HepG2 (cell line): ENCODE results near the gene GHRL. TPM values are rescaled to one million over a fixed set of nuclear protein-coding genes. Genes with fewer than 3 reads are reported as not detected.
A peak's percentile ranks its signal among the peaks of the same experiment; 100 is the strongest.

Source experiments
- ATAC-seq: fragments of 200-7000 bp; cut with Tn5 transposase; 3 replicates; pipeline ENCODE4 v1.9.1; 2020; ENCODE audit warnings: mild to moderate bottlenecking, moderate library complexity
- BruUV-seq: library from RNA; stranded (reverse); fragments of 400-500 nt; replicated peaks from 2 replicates; lab custom pipeline; 2021; lab: Mats Ljungman, UMichigan
- CTCF ChIA-PET: fragments of 300-600 bp; formaldehyde crosslinking; extraction: SDS; loops from one replicate; lab custom pipeline; 2021; ENCODE audit warnings: low total read pairs, inconsistent platforms, low intra/inter-chr PET ratio; lab: Yijun Ruan, JAX
- POLR2A ChIA-PET: fragments of 350-600 bp; sonication (Branson Sonifier 250); formaldehyde crosslinking; loops from one replicate; lab custom pipeline; 2020; ENCODE audit warnings: antibody characterized with exemption, inconsistent platforms; lab: Yijun Ruan, JAX
- DNase-seq: peaks from one replicate; pipeline ENCODE4 v3.0.0-alpha.2; 2015; ENCODE audit warnings: low spot score
- FAIRE-seq: peaks from 3 replicates; lab custom pipeline; 2011; peaks lifted over from hg19 to GRCh38; lab: Jason Lieb, UNC
- H2AFZ ChIP-seq: one replicate; pipeline ENCODE4 v1.6.1; 2011; ENCODE audit warnings: low read length, inconsistent platforms
- H3K27ac ChIP-seq: fragments of 300-600 bp; 3 replicates; pipeline ENCODE4 v1.8.0; 2011; ENCODE audit warnings: mixed run types, mild to moderate bottlenecking, mixed read lengths, low read length, inconsistent platforms; ENCODE audit not compliant: insufficient read depth; ENCODE audit errors: extremely low read length
- H3K27me3 ChIP-seq, 2 experiments: fragments of 200-600 bp in 1 of 2; 2 replicates in 1 of 2; 3 replicates in 1 of 2; pipeline versions ENCODE4 v1.6.0 to v1.8.0; 2011; ENCODE audit warnings: low read length in 2 of 2, mild to moderate bottlenecking in 2 of 2, moderate library complexity in 2 of 2, inconsistent platforms in 1 of 2; ENCODE audit not compliant: insufficient read depth in 2 of 2, control insufficient read depth in 1 of 2
- H3K36me3 ChIP-seq, 2 experiments: fragments of 200-600 bp in 1 of 2; replicated peaks in 1 of 2; 2 replicates in 1 of 2; 3 replicates in 1 of 2; pipeline versions ENCODE4 v1.5.1 to v1.8.0; 2011; ENCODE audit warnings: low read length in 2 of 2, inconsistent platforms in 1 of 2; ENCODE audit not compliant: insufficient read depth in 2 of 2, control insufficient read depth in 1 of 2
- H3K4me1 ChIP-seq: 2 replicates; pipeline ENCODE4 v1.5.1; 2012; ENCODE audit warnings: low read length, inconsistent platforms; ENCODE audit not compliant: insufficient read depth
- H3K4me2 ChIP-seq: 2 replicates; pipeline ENCODE4 v1.6.0; 2011; ENCODE audit warnings: low read depth, low read length, inconsistent platforms
- H3K4me3 ChIP-seq, 3 experiments: fragments of 200-600 bp in 1 of 3; sonication (generic), shearing (Covaris generic) in 1 of 3; replicated peaks in 1 of 3; 2 replicates each; pipeline ENCODE4 v1.5.1; 2011 to 2016; ENCODE audit warnings: low read length in 3 of 3, inconsistent platforms in 2 of 3, low read depth in 2 of 3, mild to moderate bottlenecking in 2 of 3, control low read depth in 1 of 3, mixed read lengths in 1 of 3; ENCODE audit not compliant: insufficient read depth in 1 of 3
- H3K79me2 ChIP-seq: one replicate; pipeline ENCODE4 v1.6.1; 2011; ENCODE audit warnings: low read length, inconsistent platforms; ENCODE audit not compliant: insufficient read depth
- H3K9ac ChIP-seq: 2 replicates; pipeline ENCODE4 v1.6.0; 2011; ENCODE audit warnings: mild to moderate bottlenecking, low read depth, low read length, inconsistent platforms; ENCODE audit not compliant: insufficient read depth
- H3K9me3 ChIP-seq: 2 replicates; pipeline ENCODE4 v1.5.1; 2012; ENCODE audit warnings: mild to moderate bottlenecking, low read length
- H4K20me1 ChIP-seq: 2 replicates; pipeline ENCODE4 v1.6.0; 2011; ENCODE audit warnings: inconsistent platforms, mild to moderate bottlenecking, low read length, moderate library complexity; ENCODE audit not compliant: insufficient read depth
- CAMTA2 ChIP-seq: sonication (generic); formaldehyde crosslinking; IDR thresholded peaks from 2 replicates; pipeline ENCODE4 v1.4.0; 2020; ENCODE audit warnings: mild to moderate bottlenecking, missing genetic modification reagents, borderline replicate concordance
- HNRNPK ChIP-seq: fragments of 200-400 bp; formaldehyde crosslinking; IDR thresholded peaks from 2 replicates; pipeline ENCODE4 v1.6.1; 2018; ENCODE audit warnings: low read length, low read depth, moderate library complexity, mild to moderate bottlenecking; ENCODE audit not compliant: poor library complexity, severe bottlenecking
- MTA1 ChIP-seq: sonication (generic); formaldehyde crosslinking; IDR thresholded peaks from 2 replicates; pipeline ENCODE4 v1.4.0; 2020; ENCODE audit warnings: missing genetic modification reagents, mild to moderate bottlenecking, borderline replicate concordance
- PCBP1 ChIP-seq: fragments of 200-400 bp; formaldehyde crosslinking; IDR thresholded peaks from 2 replicates; pipeline ENCODE4 v1.6.1; 2017; ENCODE audit warnings: mild to moderate bottlenecking, low read depth, low read length, borderline replicate concordance
- TARDBP ChIP-seq: sonication (generic); formaldehyde crosslinking; IDR thresholded peaks from 2 replicates; pipeline ENCODE4 v1.8.0; 2022; ENCODE audit warnings: mild to moderate bottlenecking, missing genetic modification reagents
- ZNF460 ChIP-seq: sonication (generic); formaldehyde crosslinking; IDR thresholded peaks from 2 replicates; pipeline ENCODE4 v1.5.1; 2020; ENCODE audit warnings: missing genetic modification reagents, mild to moderate bottlenecking, borderline replicate concordance
- WGBS: methylation state at CpG from one replicate; pipeline ENCODE4 v1.1.6; 2017; ENCODE audit warnings: low lambda C conversion rate; 5-methylcytosine and 5-hydroxymethylcytosine counted together
- in situ Hi-C: cut with HindIII; loops from 2 replicates; pipeline ENCODE4 v1.10.0; 2017; ENCODE audit warnings: low pct_unique_long_range_greater_than_20kb; ENCODE audit not compliant: extremely low pct_ligation_motif_present
- intact Hi-C: fragments of 100-400 bp; cut with micrococcal nuclease; formaldehyde crosslinking; loops from one replicate; pipeline ENCODE4 v1.10.0; 2022; ENCODE audit not compliant: unreplicated experiment
- polyA plus RNA-seq, 8 experiments: library from polyadenylated mRNA; depleted of rRNA in 3 of 8; stranded (reverse) in 7 of 8; unstranded in 1 of 8; fragments of >200 nt; fragmentation: Illumina TruSeq in 4 of 8; extraction: Trizol in 4 of 8; gene quantifications; 2 replicates each; pipeline versions ENCODE4 v1.2.1 to v1.2.3, GENCODE V29; 2011 to 2016; ENCODE audit warnings: low read depth in 4 of 8, missing spikeins in 1 of 8, mixed read lengths in 1 of 8; ENCODE audit not compliant: insufficient read depth in 1 of 8
- total RNA-seq, 5 experiments: library from RNA; depleted of rRNA; stranded (reverse); fragments of >200 nt; fragmentation: Illumina TruSeq; extraction: Trizol; gene quantifications; 2 replicates each; pipeline ENCODE4 v1.2.3, GENCODE V29; 2016; ENCODE audit warnings: low read depth in 1 of 5
- TF ChIP-seq, protein P1 (sequence below): sonication (generic); formaldehyde crosslinking; conservative IDR thresholded peaks from 2 replicates; pipeline ENCODE4 v1.8.1; 2023; ENCODE audit warnings: missing genetic modification reagents
- TF ChIP-seq, protein P2 (sequence below): sonication (generic); formaldehyde crosslinking; conservative IDR thresholded peaks from 2 replicates; pipeline ENCODE4 v1.8.0; 2022; ENCODE audit warnings: missing genetic modification reagents
- TF ChIP-seq, protein P3 (sequence below): sonication (generic); formaldehyde crosslinking; IDR thresholded peaks from 2 replicates; pipeline ENCODE4 v1.4.0; 2020; ENCODE audit warnings: mild to moderate bottlenecking, missing genetic modification reagents

Gene GHRL
- total and polyA plus RNA-seq, 2 of the 13 experiments (the other 11 are each of a cell fraction or from before 2014, with no cell fraction given): 0.09 TPM; not detected in 1

DNA sequence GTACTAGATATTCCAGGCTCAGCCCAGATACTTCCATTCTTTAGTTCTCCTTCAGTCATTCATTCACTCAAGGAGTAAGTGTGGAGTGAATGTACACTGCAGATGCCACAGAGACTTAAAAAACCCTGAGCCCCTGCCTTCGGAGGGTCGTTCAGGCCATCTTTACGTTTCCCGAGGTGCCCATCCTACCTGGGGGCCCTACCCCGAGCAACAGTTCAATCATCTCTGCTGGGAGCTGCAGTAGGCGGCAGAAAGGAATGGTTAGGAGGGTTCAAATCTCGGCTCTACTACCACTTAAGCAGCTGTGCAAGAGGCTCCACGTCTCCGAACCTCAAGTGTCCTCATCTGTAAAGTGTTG is 27.6 kb upstream of the GHRL start:
- Histone ChIP-seq H3K36me3 (peaks cover 13 to 31% of the 10 kb centered on the region in 2 experiments), H3K9me3 (no peaks in the 10 kb centered on the region), H3K79me2 (peaks cover 43% of the 10 kb centered on the region), H3K4me1 (peaks cover 56% of the 10 kb centered on the region)
- no TSS peak for BruUV-seq
- in situ Hi-C loops (no loop called here), intact Hi-C loops (no loop called here)
- ATAC-seq: no peak
- WGBS: 0% methylated on average over 5 of the region's 9 CpGs
- TF ChIP-seq, protein P1, sequence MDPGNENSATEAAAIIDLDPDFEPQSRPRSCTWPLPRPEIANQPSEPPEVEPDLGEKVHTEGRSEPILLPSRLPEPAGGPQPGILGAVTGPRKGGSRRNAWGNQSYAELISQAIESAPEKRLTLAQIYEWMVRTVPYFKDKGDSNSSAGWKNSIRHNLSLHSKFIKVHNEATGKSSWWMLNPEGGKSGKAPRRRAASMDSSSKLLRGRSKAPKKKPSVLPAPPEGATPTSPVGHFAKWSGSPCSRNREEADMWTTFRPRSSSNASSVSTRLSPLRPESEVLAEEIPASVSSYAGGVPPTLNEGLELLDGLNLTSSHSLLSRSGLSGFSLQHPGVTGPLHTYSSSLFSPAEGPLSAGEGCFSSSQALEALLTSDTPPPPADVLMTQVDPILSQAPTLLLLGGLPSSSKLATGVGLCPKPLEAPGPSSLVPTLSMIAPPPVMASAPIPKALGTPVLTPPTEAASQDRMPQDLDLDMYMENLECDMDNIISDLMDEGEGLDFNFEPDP (CRISPR knock-in tag): 0 out of 2 replicates have a peak, but pooled peaks have one; percentile 24
- TF ChIP-seq CAMTA2 (CRISPR knock-in tag): peak; percentile 4; the same call in 1 of the 2 replicates
- TF ChIP-seq, protein P2, sequence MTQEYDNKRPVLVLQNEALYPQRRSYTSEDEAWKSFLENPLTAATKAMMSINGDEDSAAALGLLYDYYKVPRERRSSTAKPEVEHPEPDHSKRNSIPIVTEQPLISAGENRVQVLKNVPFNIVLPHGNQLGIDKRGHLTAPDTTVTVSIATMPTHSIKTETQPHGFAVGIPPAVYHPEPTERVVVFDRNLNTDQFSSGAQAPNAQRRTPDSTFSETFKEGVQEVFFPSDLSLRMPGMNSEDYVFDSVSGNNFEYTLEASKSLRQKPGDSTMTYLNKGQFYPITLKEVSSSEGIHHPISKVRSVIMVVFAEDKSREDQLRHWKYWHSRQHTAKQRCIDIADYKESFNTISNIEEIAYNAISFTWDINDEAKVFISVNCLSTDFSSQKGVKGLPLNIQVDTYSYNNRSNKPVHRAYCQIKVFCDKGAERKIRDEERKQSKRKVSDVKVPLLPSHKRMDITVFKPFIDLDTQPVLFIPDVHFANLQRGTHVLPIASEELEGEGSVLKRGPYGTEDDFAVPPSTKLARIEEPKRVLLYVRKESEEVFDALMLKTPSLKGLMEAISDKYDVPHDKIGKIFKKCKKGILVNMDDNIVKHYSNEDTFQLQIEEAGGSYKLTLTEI: no peak
- TF ChIP-seq, all 625 proteins: peak for 2
- FAIRE-seq: no peak
- H3K4me3 ChIP-seq: peak overlapping the region; percentile 90 to 95 (median 93)
- H3K27ac ChIP-seq: peak overlapping the region; percentile 90
- H2AFZ ChIP-seq: no peak overlapping the region
- CTCF ChIA-PET: no interaction called here
- no peaks in the 10 kb centered on the region; a peak in 1 of 5 replicates for H3K27me3 ChIP-seq
- H3K9ac ChIP-seq: peak overlapping the region; percentile 100
- peak overlapping the region; percentile 70 for H3K4me2 ChIP-seq
- H4K20me1 ChIP-seq: peaks cover 14% of the 10 kb centered on the region
- POLR2A ChIA-PET: interaction anchor here (1.0 to 1.2 kb wide), 2 partner anchors 24 to 418 kb away, joined by 3 to 5 read pairs; no protein-coding TSS in a partner anchor
- DNase-seq: no peak

DNA sequence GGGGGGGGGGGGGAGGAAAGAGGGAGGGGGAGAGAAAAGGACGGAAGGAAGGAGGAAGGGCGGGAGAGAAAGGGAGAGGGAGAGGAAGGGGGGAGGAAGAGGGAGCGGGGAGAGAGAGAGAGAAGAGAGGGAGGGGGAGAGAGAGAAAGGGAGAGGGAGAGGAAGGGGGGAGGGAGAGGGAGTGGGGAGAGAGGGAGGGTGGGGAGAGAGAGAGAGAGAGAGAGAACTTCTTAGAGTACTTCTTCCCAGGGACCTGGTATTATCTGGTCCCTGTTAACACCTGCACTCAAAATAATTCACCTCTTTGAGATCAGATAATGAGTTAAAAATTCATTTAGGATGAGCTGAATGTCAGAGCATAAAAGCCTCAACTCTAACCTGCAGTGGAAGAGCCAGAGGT is 27.1 kb upstream of the GHRL start:
- in situ Hi-C loops (no loop called here), intact Hi-C loops (no loop called here)
- H3K4me1 ChIP-seq: peaks cover 59% of the 10 kb centered on the region
- BruUV-seq: no TSS peak
- H3K27me3 ChIP-seq: no peaks in the 10 kb centered on the region; a peak in 1 of 5 replicates
- FAIRE-seq: no peak
- no peaks in the 10 kb centered on the region for H3K9me3 ChIP-seq
- DNase-seq: no peak
- 4% methylated on average over 3 of the region's 3 CpGs for WGBS
- H3K4me2 ChIP-seq: peak overlapping the region; percentile 70
- peaks cover 43% of the 10 kb centered on the region for H3K79me2 ChIP-seq
- peak overlapping the region; percentile 90 to 95 (median 93) for H3K4me3 ChIP-seq
- H3K36me3 ChIP-seq: peaks cover 16 to 35% of the 10 kb centered on the region in 2 experiments
- peaks cover 14% of the 10 kb centered on the region for H4K20me1 ChIP-seq
- H3K27ac ChIP-seq: peak overlapping the region; percentile 90
- CTCF ChIA-PET: no interaction called here
- H3K9ac ChIP-seq: peak overlapping the region; percentile 100
- POLR2A ChIA-PET: no interaction called here
- no peak overlapping the region for H2AFZ ChIP-seq
- no peak for ATAC-seq
- TF ChIP-seq, protein P3, sequence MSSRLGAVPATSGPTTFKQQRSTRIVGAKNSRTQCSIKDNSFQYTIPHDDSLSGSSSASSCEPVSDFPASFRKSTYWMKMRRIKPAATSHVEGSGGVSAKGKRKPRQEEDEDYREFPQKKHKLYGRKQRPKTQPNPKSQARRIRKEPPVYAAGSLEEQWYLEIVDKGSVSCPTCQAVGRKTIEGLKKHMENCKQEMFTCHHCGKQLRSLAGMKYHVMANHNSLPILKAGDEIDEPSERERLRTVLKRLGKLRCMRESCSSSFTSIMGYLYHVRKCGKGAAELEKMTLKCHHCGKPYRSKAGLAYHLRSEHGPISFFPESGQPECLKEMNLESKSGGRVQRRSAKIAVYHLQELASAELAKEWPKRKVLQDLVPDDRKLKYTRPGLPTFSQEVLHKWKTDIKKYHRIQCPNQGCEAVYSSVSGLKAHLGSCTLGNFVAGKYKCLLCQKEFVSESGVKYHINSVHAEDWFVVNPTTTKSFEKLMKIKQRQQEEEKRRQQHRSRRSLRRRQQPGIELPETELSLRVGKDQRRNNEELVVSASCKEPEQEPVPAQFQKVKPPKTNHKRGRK (CRISPR knock-in tag): no peak
- peak; percentile 82 for TF ChIP-seq HNRNPK
- no peak for TF ChIP-seq TARDBP (CRISPR knock-in tag)
- TF ChIP-seq MTA1: no peak
- TF ChIP-seq ZNF460 (CRISPR knock-in tag): no peak
- 0 out of 2 replicates have a peak, but pooled peaks have one; percentile 36 for TF ChIP-seq PCBP1
